A549 (cell line): ENCODE results near the gene TFF3. TPM values are rescaled to one million over a fixed set of nuclear protein-coding genes. Genes with fewer than 3 reads are reported as not detected.

Source experiments
- ATAC-seq, 2 experiments: fragments of 200-7000 bp in 1 of 2; fragments of >200 bp in 1 of 2; cut with Nextera tagmentation in 1 of 2; cut with Tn5 transposase in 1 of 2; 3 replicates each; pipeline versions ENCODE4 v1.8.0 to v1.9.1; 2018 to 2020; ENCODE audit warnings: mild to moderate bottlenecking in 1 of 2, moderate library complexity in 1 of 2
- CTCF ChIA-PET: fragments of 300-600 bp; sonication (Branson Sonifier 250); formaldehyde crosslinking; extraction: SDS; loops from one replicate; lab custom pipeline; 2021; ENCODE audit warnings: antibody characterized with exemption, inconsistent platforms; lab: Yijun Ruan, JAX
- POLR2A ChIA-PET: fragments of 350-600 bp; formaldehyde crosslinking; extraction: SDS; loops from one replicate; lab custom pipeline; 2021; ENCODE audit warnings: antibody characterized with exemption, inconsistent platforms; lab: Yijun Ruan, JAX
- DNase-seq, 2 experiments: peaks; one replicate each; pipeline versions ENCODE4 v3.0.0 to v3.0.0-alpha.2; 2011 to 2016; ENCODE audit warnings: low read depth in 1 of 2, low spot score in 1 of 2
- FAIRE-seq: peaks from 2 replicates; lab custom pipeline; 2011; peaks lifted over from hg19 to GRCh38; lab: Jason Lieb, UNC
- H3K27ac ChIP-seq, 2 experiments: fragments of >200 bp; sonication (Bioruptor Twin); formaldehyde crosslinking; 3 replicates each; pipeline ENCODE4 v1.5.1; 2016 to 2017
- H3K4me1 ChIP-seq: fragments of >200 bp; sonication (Bioruptor Twin); formaldehyde crosslinking; 3 replicates; pipeline ENCODE4 v1.6.1; 2016
- H3K4me2 ChIP-seq: fragments of >200 bp; sonication (Bioruptor Twin); formaldehyde crosslinking; 3 replicates; pipeline ENCODE4 v1.6.1; 2016
- H3K4me3 ChIP-seq: fragments of >200 bp; sonication (Bioruptor Twin); formaldehyde crosslinking; 3 replicates; pipeline ENCODE4 v1.5.1; 2016
- H3K9me3 ChIP-seq: fragments of >200 bp; sonication (Bioruptor Twin); formaldehyde crosslinking; 3 replicates; pipeline ENCODE4 v1.6.1; 2016
- CHD2 ChIP-seq: fragments of 150-350 bp; IDR thresholded peaks from 2 replicates; pipeline ENCODE4 v1.6.1; 2014; ENCODE audit warnings: low read length; ENCODE audit not compliant: partially characterized antibody
- E2F6 ChIP-seq: IDR thresholded peaks from 2 replicates; pipeline ENCODE4 v1.6.1; 2012; ENCODE audit warnings: low read depth, borderline replicate concordance
- EHF ChIP-seq: fragments of 250-450 bp; sonication (Bioruptor Pico); IDR thresholded peaks from 2 replicates; pipeline ENCODE4 v1.5.0; 2020; ENCODE audit warnings: mild to moderate bottlenecking
- FOSB ChIP-seq: fragments of 250-450 bp; sonication (Bioruptor Pico); IDR thresholded peaks from 2 replicates; pipeline ENCODE4 v1.5.0; 2020; ENCODE audit warnings: mild to moderate bottlenecking, moderate library complexity
- HES2 ChIP-seq: fragments of >200 bp; sonication (Bioruptor Twin); formaldehyde crosslinking; IDR thresholded peaks from 2 replicates; pipeline ENCODE4 v1.6.1; 2016
- MAFK ChIP-seq: fragments of 450-650 bp; IDR thresholded peaks from 2 replicates; pipeline ENCODE4 v1.6.1; 2014; ENCODE audit not compliant: partially characterized antibody
- MYC ChIP-seq: IDR thresholded peaks from 2 replicates; pipeline ENCODE4 v1.6.1; 2012; ENCODE audit warnings: mild to moderate bottlenecking, inconsistent platforms, low read length, improper control_type of control experiment, borderline replicate concordance
- NR3C1 ChIP-seq: fragments of >200 bp; sonication (Bioruptor Twin); formaldehyde crosslinking; IDR thresholded peaks from 3 replicates; pipeline ENCODE4 v1.6.1; 2017
- POLR2A ChIP-seq: IDR thresholded peaks from 2 replicates; pipeline ENCODE4 v1.6.1; 2012; ENCODE audit warnings: mild to moderate bottlenecking, low read length
- RAD21 ChIP-seq, 2 experiments: fragments of >200 bp in 1 of 2; sonication (Bioruptor Twin) in 1 of 2; formaldehyde crosslinking in 1 of 2; IDR thresholded peaks in 1 of 2; conservative IDR thresholded peaks in 1 of 2; 2 replicates in 1 of 2; 3 replicates in 1 of 2; pipeline ENCODE4 v1.6.1; 2012 to 2018; ENCODE audit warnings: inconsistent platforms in 1 of 2
- RARB ChIP-seq: fragments of 250-450 bp; sonication (Bioruptor Pico); IDR thresholded peaks from 2 replicates; pipeline ENCODE4 v1.8.0; 2021; ENCODE audit warnings: mild to moderate bottlenecking, moderate library complexity
- SMC3 ChIP-seq: fragments of >200 bp; sonication (Bioruptor Twin); formaldehyde crosslinking; IDR thresholded peaks from 3 replicates; pipeline ENCODE4 v1.6.1; 2018; ENCODE audit warnings: inconsistent platforms
- TFCP2L1 ChIP-seq: fragments of 250-450 bp; sonication (Bioruptor Pico); IDR thresholded peaks from 2 replicates; pipeline ENCODE4 v1.5.0; 2021; ENCODE audit warnings: mild to moderate bottlenecking
- TP53 ChIP-seq: fragments of 250-450 bp; sonication (Bioruptor Pico); IDR thresholded peaks from 2 replicates; pipeline ENCODE4 v1.5.0; 2021; ENCODE audit warnings: mild to moderate bottlenecking, moderate library complexity
- USF2 ChIP-seq: fragments of 450-650 bp; IDR thresholded peaks from 2 replicates; pipeline ENCODE4 v1.6.1; 2014; ENCODE audit warnings: antibody characterized with exemption
- ZC3H11A ChIP-seq: fragments of 450-650 bp; IDR thresholded peaks from 2 replicates; pipeline ENCODE4 v1.6.1; 2014; ENCODE audit warnings: antibody characterized with exemption, mild to moderate bottlenecking
- ZFP36 ChIP-seq: fragments of 450-650 bp; IDR thresholded peaks from 2 replicates; pipeline ENCODE4 v1.6.1; 2014; ENCODE audit warnings: borderline replicate concordance; ENCODE audit not compliant: partially characterized antibody
- WGBS: methylation state at CpG from one replicate; pipeline ENCODE4 v1.1.6; 2017; ENCODE audit errors: missing lambda C conversion rate; 5-methylcytosine and 5-hydroxymethylcytosine counted together
- polyA plus RNA-seq, 4 experiments: library from polyadenylated mRNA; depleted of rRNA in 3 of 4; stranded (reverse); fragments of >200 nt; fragmentation: RNase III in 1 of 4; extraction: RNeasy Plus Mini Kit Qiagen cat#74134 plus additional on column Dnase treatment in 1 of 4; gene quantifications; 2 replicates in 3 of 4; 3 replicates in 1 of 4; pipeline ENCODE4 v1.2.3, GENCODE V29; 2011 to 2017

The TFF3 gene
- polyA plus RNA-seq, 2 of the 4 experiments (the other 2 are of a cell fraction) = 0.43 TPM; not detected in 1

GRCh38 chr21:42330380-42331371, 15.5 kb upstream of the TFF3 start (continued):
- TF ChIP-seq RAD21 (conservative IDR thresholded peaks at IDR 0.05 in 1 of 2, IDR thresholded peaks at IDR 0.05 in 1 of 2) = no peak
- no peak for TF ChIP-seq FOSB (CRISPR knock-in tag)
- TF ChIP-seq, all 56 proteins: peak for 0

GRCh38 chr21:42324896-42325295, 9.7 kb upstream of the TFF3 start:
- DNase-seq = no peak
- 56% methylated on average over 5 of the region's 6 CpGs for WGBS
- Histone ChIP-seq H3K27ac (no peak overlapping the region), H3K4me3 (no peak overlapping the region), H3K9me3 (no peaks in the 10 kb centered on the region), H3K4me1 (no peaks in the 10 kb centered on the region), H3K4me2 (no peak overlapping the region)
- no peak for FAIRE-seq
- ATAC-seq = no peak
- no peak for TF ChIP-seq HES2
- POLR2A ChIA-PET = no interaction called here
- CTCF ChIA-PET = interaction anchor here (0.6 to 2.4 kb wide), 3 partner anchors 13 to 472 kb away, joined by 3 to 9 read pairs (median 7); no protein-coding TSS in a partner anchor

- ATAC-seq (no peak), DNase-seq (no peak), FAIRE-seq (no peak)
- no peaks in the 10 kb centered on the region for H3K9me3 ChIP-seq
- H3K27ac ChIP-seq = no peak overlapping the region
- H3K4me2 ChIP-seq = no peak overlapping the region
- ChIA-PET POLR2A (no interaction called here), CTCF (interaction anchor here (1.0 kb wide), 1 partner anchor 12 kb away, joined by 3 read pairs; no protein-coding TSS in a partner anchor)
- WGBS = 8% methylated on average over 2 of the region's 4 CpGs
- no peak for TF ChIP-seq NR3C1
- TF ChIP-seq SMC3 = no peak
- TF ChIP-seq ZC3H11A = no peak
- no peak for TF ChIP-seq USF2
- no peak for TF ChIP-seq ZFP36
- TF ChIP-seq TP53 (CRISPR knock-in tag) = no peak
- no peak for TF ChIP-seq EHF
- TF ChIP-seq MAFK = no peak
- no peak for TF ChIP-seq POLR2A
- TF ChIP-seq RARB (CRISPR knock-in tag) = no peak
- TF ChIP-seq TFCP2L1 = no peak
- no peak for TF ChIP-seq MYC
- TF ChIP-seq CHD2 = no peak
- H3K4me3 ChIP-seq = no peak overlapping the region
- no peaks in the 10 kb centered on the region for H3K4me1 ChIP-seq
These were observed 6.6 kb upstream of the TFF3 start for GRCh38 chr21:42321845-42322244.

GRCh38 chr21:42321231-42321630, 6.0 kb upstream of the TFF3 start:
- ChIA-PET POLR2A (no interaction called here), CTCF (no interaction called here)
- Histone ChIP-seq H3K4me2 (no peak overlapping the region), H3K9me3 (no peaks in the 10 kb centered on the region), H3K4me3 (no peak overlapping the region), H3K4me1 (no peaks in the 10 kb centered on the region), H3K27ac (no peak overlapping the region)
- TF ChIP-seq USF2 (no peak), E2F6 (no peak), RAD21 (conservative IDR thresholded peaks at IDR 0.05 in 1 of 2, IDR thresholded peaks at IDR 0.05 in 1 of 2) (no peak)
- DNase-seq (no peak), FAIRE-seq (no peak), ATAC-seq (no peak)
- 59% methylated on average over 7 of the region's 10 CpGs for WGBS
